ENCODE data around the gene JADE3.
A peak's percentile ranks its signal among the peaks of the same experiment; 100 is the strongest.
"Not testable (repeated sequence)": the region's sequence is repeated elsewhere in the genome, so short reads cannot be mapped to it uniquely, and the experiment has no call there.

Gene JADE3

GRCh38 chrX:46935295-46935694, 23.1 kb downstream of the JADE3 start:
- no peak for DNase-seq (ENCODE audit: low spot score)

GRCh38 chrX:46938589-46938988, 26.4 kb downstream of the JADE3 start:
- DNase-seq (ENCODE audit: low spot score): no peak

- DNase-seq (ENCODE audit: low spot score): no peak
Measured at GRCh38 chrX:46941341-46941740, 29.1 kb downstream of the JADE3 start.

- DNase-seq (ENCODE audit: low spot score): no peak
Measured at GRCh38 chrX:46953137-46953527, 40.9 kb downstream of the JADE3 start.

- DNase-seq (ENCODE audit: low spot score): no peak
Measured at GRCh38 chrX:46953597-46953996, 41.4 kb downstream of the JADE3 start.

GRCh38 chrX:46954716-46955115, 42.5 kb downstream of the JADE3 start:
- no peak for DNase-seq (ENCODE audit: low spot score)

GRCh38 chrX:46956589-46956988, 44.4 kb downstream of the JADE3 start:
- not testable (repeated sequence) for DNase-seq (ENCODE audit: low spot score)

- no peak for DNase-seq (ENCODE audit: low spot score)
Measured at GRCh38 chrX:46957297-46957696, 45.1 kb downstream of the JADE3 start.

GRCh38 chrX:46959101-46959500, 46.9 kb downstream of the JADE3 start:
- no peak for DNase-seq (ENCODE audit: low spot score)

GRCh38 chrX:46959985-46960700, 47.9 kb downstream of the JADE3 start:
- DNase-seq (ENCODE audit: low spot score): no peak

GRCh38 chrX:46961097-46961496, 48.9 kb downstream of the JADE3 start:
- DNase-seq (ENCODE audit: low spot score): no peak

- DNase-seq (ENCODE audit: low spot score): no peak
Measured at GRCh38 chrX:46961574-46962283, 49.5 kb downstream of the JADE3 start.

- DNase-seq (ENCODE audit: low spot score): no peak
Measured at GRCh38 chrX:46965125-46965758, 53.0 kb downstream of the JADE3 start.

- no peak for DNase-seq (ENCODE audit: low spot score)
Measured at GRCh38 chrX:46967547-46967946, 55.3 kb downstream of the JADE3 start.

- DNase-seq (ENCODE audit: low spot score): not testable (repeated sequence)
Measured at GRCh38 chrX:46977046-46977445, 64.8 kb downstream of the JADE3 start.

GRCh38 chrX:46978341-46979291, 66.4 kb downstream of the JADE3 start:
- DNase-seq (ENCODE audit: low spot score): peak; percentile 10

GRCh38 chrX:46984705-46985104, 72.5 kb downstream of the JADE3 start:
- DNase-seq (ENCODE audit: low spot score): no peak

GRCh38 chrX:46989548-46989947, 77.3 kb downstream of the JADE3 start:
- DNase-seq (ENCODE audit: low spot score): no peak

GRCh38 chrX:46991664-46992063, 79.4 kb downstream of the JADE3 start:
- DNase-seq (ENCODE audit: low spot score): no peak

- no peak for DNase-seq (ENCODE audit: low spot score)
Measured at GRCh38 chrX:46992070-46992469, 79.8 kb downstream of the JADE3 start.

- DNase-seq (ENCODE audit: low spot score): no peak
Measured at GRCh38 chrX:46994096-46994495, 81.9 kb downstream of the JADE3 start.

- DNase-seq (ENCODE audit: low spot score): no peak
Measured at GRCh38 chrX:47012131-47012530, 99.9 kb downstream of the JADE3 start.

Measured in HuH-7.5 (cell line).